Lung microvascular endothelial cell (primary cell): ENCODE results near the gene SCOC. TPM values are rescaled to one million over a fixed set of nuclear protein-coding genes. Genes with fewer than 3 reads are reported as not detected.

Source experiments
- total RNA-seq: library from RNA; depleted of rRNA; stranded (reverse); fragments of >200 nt; gene quantifications from 2 replicates; pipeline ENCODE4 v1.2.1, GENCODE V29; 2014

Gene SCOC
- total RNA-seq, 1 donor from 2014 or later = 36.5 TPM

Other genes starting within 250 kb of the SCOC start
- gene MAML3, start 219.5 kb upstream of the SCOC start, total RNA-seq = 4.0 and 4.8 TPM in 2 replicates
- gene CLGN, start 54.0 kb downstream of the SCOC start, total RNA-seq = under 0.01 TPM in 2 replicates
- gene MGAT4D, start 124.6 kb downstream of the SCOC start, total RNA-seq = not detected in 2 replicates
- 10.7 and 11.7 TPM in 2 replicates for gene ELMOD2, start 150.5 kb downstream of the SCOC start, total RNA-seq
- gene UCP1, start 195.3 kb downstream of the SCOC start, total RNA-seq = not detected in 2 replicates